H9 (cell line): ENCODE data around the gene ARSI. TPM values are rescaled to one million over a fixed set of nuclear protein-coding genes. Genes with fewer than 3 reads are reported as not detected.

Experiments used
- DNase-seq: peaks from one replicate; pipeline ENCODE4 v3.0.0-alpha.2; 2017
- H2AFZ ChIP-seq: one replicate; pipeline ENCODE4 v1.6.1; 2013; ENCODE audit warnings: mild to moderate bottlenecking, low read length, control low read depth, moderate library complexity
- H2AK5ac ChIP-seq: 2 replicates; pipeline ENCODE4 v1.6.1; 2013; ENCODE audit warnings: low read length, control low read depth, mixed read lengths; ENCODE audit not compliant: insufficient read length
- H2BK120ac ChIP-seq: one replicate; pipeline ENCODE4 v1.6.1; 2013; ENCODE audit warnings: low read depth, mild to moderate bottlenecking, low read length, control low read depth, inconsistent platforms; ENCODE audit not compliant: poor library complexity, severe bottlenecking
- H2BK12ac ChIP-seq: 2 replicates; pipeline ENCODE4 v1.6.1; 2013; ENCODE audit warnings: low read length, control low read depth, mixed read lengths, low read depth; ENCODE audit not compliant: insufficient read length
- H2BK15ac ChIP-seq: 2 replicates; pipeline ENCODE4 v1.6.1; 2013; ENCODE audit warnings: low read depth, low read length, control low read depth
- H2BK20ac ChIP-seq: one replicate; pipeline ENCODE4 v1.6.1; 2013; ENCODE audit warnings: low read depth, mild to moderate bottlenecking, low read length, control low read depth, inconsistent platforms; ENCODE audit not compliant: poor library complexity, severe bottlenecking
- H2BK5ac ChIP-seq: 2 replicates; pipeline ENCODE4 v1.6.1; 2013; ENCODE audit warnings: low read length, control low read depth, mixed read lengths; ENCODE audit not compliant: insufficient read length
- H3K14ac ChIP-seq: 2 replicates; pipeline ENCODE4 v1.6.1; 2013; ENCODE audit warnings: low read length, control low read depth; ENCODE audit not compliant: insufficient read depth
- H3K18ac ChIP-seq: 2 replicates; pipeline ENCODE4 v1.6.1; 2013; ENCODE audit warnings: low read depth, mild to moderate bottlenecking, mixed read lengths, low read length, control low read depth; ENCODE audit not compliant: insufficient read length
- H3K23ac ChIP-seq: 2 replicates; pipeline ENCODE4 v1.6.1; 2013; ENCODE audit warnings: low read length, control low read depth, mixed read lengths, low read depth; ENCODE audit not compliant: insufficient read length
- H3K23me2 ChIP-seq: 2 replicates; pipeline ENCODE4 v1.6.1; 2013; ENCODE audit warnings: low read depth, mild to moderate bottlenecking, mixed read lengths, low read length, control low read depth; ENCODE audit not compliant: insufficient read length, poor library complexity, severe bottlenecking
- H3K27ac ChIP-seq: 2 replicates; pipeline ENCODE4 v1.5.1; 2013; ENCODE audit warnings: low read length, control low read depth, mixed read lengths, low read depth; ENCODE audit not compliant: insufficient read length
- H3K27me3 ChIP-seq: 2 replicates; pipeline ENCODE4 v1.6.1; 2013; ENCODE audit warnings: low read length, control low read depth, inconsistent platforms; ENCODE audit not compliant: insufficient read depth
- H3K4ac ChIP-seq: 2 replicates; pipeline ENCODE4 v1.6.1; 2013; ENCODE audit warnings: low read depth, mild to moderate bottlenecking, control low read depth, inconsistent platforms, low read length, moderate library complexity
- H3K4me1 ChIP-seq: 2 replicates; pipeline ENCODE4 v1.6.1; 2013; ENCODE audit warnings: low read length, control low read depth, inconsistent platforms; ENCODE audit not compliant: insufficient read depth
- H3K4me2 ChIP-seq: 2 replicates; pipeline ENCODE4 v1.6.1; 2013; ENCODE audit warnings: low read length, control low read depth, mixed read lengths; ENCODE audit not compliant: insufficient read length, insufficient read depth
- H3K56ac ChIP-seq: 2 replicates; pipeline ENCODE4 v1.6.1; 2013; ENCODE audit warnings: low read depth, mild to moderate bottlenecking, mixed read lengths, low read length, control low read depth; ENCODE audit not compliant: insufficient read length
- H3K79me1 ChIP-seq: 2 replicates; pipeline ENCODE4 v1.6.1; 2013; ENCODE audit warnings: low read depth, mild to moderate bottlenecking, moderate library complexity, low read length, control low read depth, inconsistent platforms; ENCODE audit not compliant: insufficient read depth, poor library complexity, severe bottlenecking
- H3K79me2 ChIP-seq: 2 replicates; pipeline ENCODE4 v1.6.1; 2013; ENCODE audit warnings: low read length, control low read depth, inconsistent platforms; ENCODE audit not compliant: insufficient read depth
- H3K9ac ChIP-seq: 2 replicates; pipeline ENCODE4 v1.6.1; 2013; ENCODE audit warnings: low read length, control low read depth, mixed read lengths; ENCODE audit not compliant: insufficient read length; ENCODE audit errors: extremely low read depth
- H3K9me3 ChIP-seq: one replicate; pipeline ENCODE4 v1.6.1; 2013; ENCODE audit warnings: low read depth, low read length, inconsistent platforms; ENCODE audit not compliant: control insufficient read depth
- H3T11ph ChIP-seq: one replicate; pipeline ENCODE4 v1.6.1; 2013; ENCODE audit warnings: mild to moderate bottlenecking, low read length, control low read depth, inconsistent platforms
- H4K20me1 ChIP-seq: one replicate; pipeline ENCODE4 v1.6.1; 2013; ENCODE audit not compliant: control insufficient read depth, insufficient read length, insufficient read depth
- H4K5ac ChIP-seq: 2 replicates; pipeline ENCODE4 v1.6.1; 2013; ENCODE audit warnings: low read depth, mild to moderate bottlenecking, mixed read lengths, low read length, control low read depth; ENCODE audit not compliant: insufficient read length
- H4K8ac ChIP-seq: replicated peaks from 2 replicates; pipeline ENCODE4 v1.6.1; 2013; ENCODE audit warnings: low read length, control low read depth, mixed read lengths, low read depth; ENCODE audit not compliant: insufficient read length
- H4K91ac ChIP-seq: 2 replicates; pipeline ENCODE4 v1.6.1; 2013; ENCODE audit warnings: low read depth, mild to moderate bottlenecking, moderate library complexity, mixed read lengths, low read length, control low read depth; ENCODE audit not compliant: insufficient read length
- H3K27ac Mint-ChIP-seq, 3 experiments: 2 replicates in 2 of 3; 3 replicates in 1 of 3; pipeline ENCODE4 v1.8.0; 2020 to 2021; ENCODE audit warnings: mixed read lengths in 3 of 3, mild to moderate bottlenecking in 1 of 3, moderate library complexity in 1 of 3
- H3K27me3 Mint-ChIP-seq: 2 replicates; pipeline ENCODE4 v1.8.0; 2021; ENCODE audit warnings: low read depth, mild to moderate bottlenecking, moderate library complexity, mixed read lengths
- H3K36me3 Mint-ChIP-seq, 3 experiments: 2 replicates in 2 of 3; 3 replicates in 1 of 3; pipeline ENCODE4 v1.8.0; 2020 to 2021; ENCODE audit warnings: low read depth in 3 of 3, mixed read lengths in 3 of 3; ENCODE audit not compliant: insufficient read depth in 1 of 3
- H3K4me1 Mint-ChIP-seq, 2 experiments: 2 replicates each; pipeline ENCODE4 v1.8.0; 2020; ENCODE audit warnings: mixed read lengths in 2 of 2
- H3K4me3 Mint-ChIP-seq, 2 experiments: 2 replicates in 1 of 2; 3 replicates in 1 of 2; pipeline ENCODE4 v1.8.0; 2020 to 2021; ENCODE audit warnings: mild to moderate bottlenecking in 2 of 2, mixed read lengths in 2 of 2, moderate library complexity in 1 of 2
- H3K9me3 Mint-ChIP-seq, 2 experiments: 2 replicates in 1 of 2; 3 replicates in 1 of 2; pipeline ENCODE4 v1.8.0; 2020; ENCODE audit warnings: mild to moderate bottlenecking in 2 of 2, mixed read lengths in 2 of 2, moderate library complexity in 1 of 2
- CTCF ChIP-seq: fragments of 200-600 bp; sonication (generic); conservative IDR thresholded peaks from 3 replicates; pipeline ENCODE4 v1.8.0; 2021; ENCODE audit warnings: antibody characterized with exemption, mild to moderate bottlenecking
- WGBS: extraction: QIAGEN DNeasy Blood & Tissue Kit; methylation state at CpG from one replicate; pipeline ENCODE4 v1.1.7; 2013; ENCODE audit warnings: missing lambda C conversion rate, low lambda C conversion rate, mixed read lengths; ENCODE audit not compliant: insufficient read length; ENCODE audit errors: extremely low coverage; 5-methylcytosine and 5-hydroxymethylcytosine counted together
- total RNA-seq: library from RNA; stranded (reverse); gene quantifications from 2 replicates; pipeline ENCODE4 v1.2.1, GENCODE V29; 2021

ARSI gene
- total RNA-seq, 1 experiment from 2014 or later, result 1.7 TPM

- no peak overlapping the region for H3K4ac ChIP-seq
- H2AFZ ChIP-seq, result no peak overlapping the region
- Mint-ChIP-seq H3K27me3 (peaks cover 19% of the 10 kb centered on the region), H3K4me1 (peaks cover 13 to 14% of the 10 kb centered on the region in 2 experiments), H3K9me3 (no peaks in the 10 kb centered on the region; a peak in 1 of 5 replicates), H3K27ac (peak overlapping the region in 1 of 3 experiments; percentile 18; a peak in 2 of 7 replicates), H3K4me3 (no peak overlapping the region), H3K36me3 (no peaks in the 10 kb centered on the region)
- no peaks in the 10 kb centered on the region for H3K23me2 ChIP-seq
- no peak overlapping the region for H3K18ac ChIP-seq
- H3K27ac ChIP-seq, result no peak overlapping the region
- H3K9me3 ChIP-seq, result no peaks in the 10 kb centered on the region
- H3K4me1 ChIP-seq, result no peaks in the 10 kb centered on the region
- H3K27me3 ChIP-seq, result no peaks in the 10 kb centered on the region
- no peak overlapping the region for H2BK15ac ChIP-seq
- no peak overlapping the region for H2AK5ac ChIP-seq
- no CpG with 5 or more reads among the region's 5 CpGs for WGBS
- no peak overlapping the region for H2BK20ac ChIP-seq
- H2BK12ac ChIP-seq, result no peak overlapping the region
- DNase-seq, result peak; percentile 81
- H4K5ac ChIP-seq, result no peak overlapping the region
- no peak overlapping the region for H3K9ac ChIP-seq
- H3K4me2 ChIP-seq, result no peak overlapping the region
- H4K91ac ChIP-seq, result no peak overlapping the region
- H3T11ph ChIP-seq, result no peak overlapping the region
- H3K79me2 ChIP-seq, result no peaks in the 10 kb centered on the region
- no peaks in the 10 kb centered on the region for H3K79me1 ChIP-seq
- H2BK120ac ChIP-seq, result no peak overlapping the region
- TF ChIP-seq CTCF, result peak; percentile 78
- H4K20me1 ChIP-seq, result no peaks in the 10 kb centered on the region
- no peak overlapping the region for H3K23ac ChIP-seq
- H4K8ac ChIP-seq, result no peak overlapping the region
- H2BK5ac ChIP-seq, result no peak overlapping the region
- no peak overlapping the region for H3K14ac ChIP-seq
- no peak overlapping the region for H3K56ac ChIP-seq
Measured at GRCh38 chr5:150286820-150287219, 15.9 kb downstream of the ARSI start.
